Measurements from ENCODE around the gene SLCO1B3. TPM values are rescaled to one million over a fixed set of nuclear protein-coding genes. Genes with fewer than 3 reads are reported as not detected.

Gene SLCO1B3
- total and polyA plus RNA-seq, 7 experiments from 2014 or later, result not detected

- H3K27me3 ChIP-seq (ENCODE audit: control insufficient read depth in 2 of 2, insufficient read depth in 2 of 2, low read length in 2 of 2), result no peaks in the 10 kb centered on the region
- Mint-ChIP-seq H3K36me3 (no peaks in the 10 kb centered on the region), H3K9me3 (peaks cover 0 to 8% (median 1%) of the 10 kb centered on the region in 11 donors), H3K27ac (no peak overlapping the region), H3K27me3 (no peaks in the 10 kb centered on the region), H3K4me1 (no peaks in the 10 kb centered on the region), H3K4me3 (no peak overlapping the region)
- H3K27ac ChIP-seq (ENCODE audit: low read depth, low read length), result no peak overlapping the region
- H3K9me3 ChIP-seq (ENCODE audit: control insufficient read depth in 2 of 3, low read length in 3 of 3), result no peaks in the 10 kb centered on the region
- CTCF ChIA-PET, result no interaction called here
- H3K4me1 ChIP-seq (ENCODE audit: control insufficient read depth in 2 of 2, insufficient read depth in 2 of 2, low read length in 2 of 2), result no peaks in the 10 kb centered on the region
- no peak for ATAC-seq
- POLR2A ChIA-PET, result no interaction called here
- DNase-seq, result no peak
- H3K4me3 ChIP-seq (ENCODE audit: low read length), result no peak overlapping the region
- no peaks in the 10 kb centered on the region for H3K36me3 ChIP-seq (ENCODE audit: control insufficient read depth in 2 of 3, insufficient read depth in 3 of 3, low read length in 3 of 3)
- intact Hi-C loops (cut with micrococcal nuclease), result no loop called here
These were observed 55.4 kb downstream of the SLCO1B3 start for GRCh38 chr12:20865873-20866272.

GRCh38 chr12:20868277-20868676, 57.8 kb downstream of the SLCO1B3 start:
- Mint-ChIP-seq H3K4me3 (no peak overlapping the region), H3K27me3 (no peaks in the 10 kb centered on the region), H3K27ac (no peak overlapping the region), H3K36me3 (no peaks in the 10 kb centered on the region), H3K9me3 (peaks cover 0 to 8% (median 2%) of the 10 kb centered on the region in 11 donors), H3K4me1 (no peaks in the 10 kb centered on the region)
- Histone ChIP-seq H3K4me1 (ENCODE audit: control insufficient read depth in 2 of 2, insufficient read depth in 2 of 2, low read length in 2 of 2) (no peaks in the 10 kb centered on the region), H3K9me3 (ENCODE audit: control insufficient read depth in 2 of 3, low read length in 3 of 3) (no peaks in the 10 kb centered on the region), H3K27ac (ENCODE audit: low read depth, low read length) (no peak overlapping the region), H3K4me3 (ENCODE audit: low read length) (no peak overlapping the region), H3K36me3 (ENCODE audit: control insufficient read depth in 2 of 3, insufficient read depth in 3 of 3, low read length in 3 of 3) (no peaks in the 10 kb centered on the region), H3K27me3 (ENCODE audit: control insufficient read depth in 2 of 2, insufficient read depth in 2 of 2, low read length in 2 of 2) (no peaks in the 10 kb centered on the region)
- CTCF ChIA-PET, result no interaction called here
- DNase-seq (no peak), ATAC-seq (no peak)
- POLR2A ChIA-PET, result no interaction called here
- intact Hi-C loops (cut with micrococcal nuclease), result no loop called here

- H3K4me1 ChIP-seq (ENCODE audit: control insufficient read depth in 2 of 2, insufficient read depth in 2 of 2, low read length in 2 of 2), result no peaks in the 10 kb centered on the region
- no peaks in the 10 kb centered on the region for H3K36me3 ChIP-seq (ENCODE audit: control insufficient read depth in 2 of 3, insufficient read depth in 3 of 3, low read length in 3 of 3)
- DNase-seq (no peak), ATAC-seq (no peak)
- no peak overlapping the region for H3K27ac Mint-ChIP-seq
- ChIA-PET CTCF (no interaction called here), POLR2A (no interaction called here)
- H3K4me3 ChIP-seq (ENCODE audit: low read length), result no peak overlapping the region
- no peaks in the 10 kb centered on the region for H3K9me3 ChIP-seq (ENCODE audit: control insufficient read depth in 2 of 3, low read length in 3 of 3)
- no peaks in the 10 kb centered on the region for H3K27me3 Mint-ChIP-seq
- peaks cover 0 to 8% (median 0%) of the 10 kb centered on the region in 11 donors for H3K9me3 Mint-ChIP-seq
- no peak overlapping the region for H3K4me3 Mint-ChIP-seq
- H3K27me3 ChIP-seq (ENCODE audit: control insufficient read depth in 2 of 2, insufficient read depth in 2 of 2, low read length in 2 of 2), result no peaks in the 10 kb centered on the region
- intact Hi-C loops (cut with micrococcal nuclease), result no loop called here
- no peaks in the 10 kb centered on the region for H3K4me1 Mint-ChIP-seq
- H3K27ac ChIP-seq (ENCODE audit: low read depth, low read length), result no peak overlapping the region
- no peaks in the 10 kb centered on the region for H3K36me3 Mint-ChIP-seq
These were observed 72.8 kb downstream of the SLCO1B3 start for GRCh38 chr12:20883288-20883687.

GRCh38 chr12:20885116-20885515, 74.6 kb downstream of the SLCO1B3 start:
- Histone ChIP-seq H3K27me3 (ENCODE audit: control insufficient read depth in 2 of 2, insufficient read depth in 2 of 2, low read length in 2 of 2) (no peaks in the 10 kb centered on the region), H3K36me3 (ENCODE audit: control insufficient read depth in 2 of 3, insufficient read depth in 3 of 3, low read length in 3 of 3) (no peaks in the 10 kb centered on the region), H3K4me3 (ENCODE audit: low read length) (no peak overlapping the region), H3K4me1 (ENCODE audit: control insufficient read depth in 2 of 2, insufficient read depth in 2 of 2, low read length in 2 of 2) (no peaks in the 10 kb centered on the region), H3K27ac (ENCODE audit: low read depth, low read length) (no peak overlapping the region), H3K9me3 (ENCODE audit: control insufficient read depth in 2 of 3, low read length in 3 of 3) (no peaks in the 10 kb centered on the region)
- Mint-ChIP-seq H3K27ac (no peak overlapping the region), H3K36me3 (no peaks in the 10 kb centered on the region), H3K4me3 (no peak overlapping the region), H3K9me3 (peaks cover 0 to 16% (median 4%) of the 10 kb centered on the region in 11 donors), H3K4me1 (no peaks in the 10 kb centered on the region), H3K27me3 (no peaks in the 10 kb centered on the region)
- CTCF ChIA-PET, result no interaction called here
- ATAC-seq (no peak), DNase-seq (no peak)
- intact Hi-C loops (cut with micrococcal nuclease), result no loop called here
- POLR2A ChIA-PET, result no interaction called here

GRCh38 chr12:20885552-20885951, 75.0 kb downstream of the SLCO1B3 start:
- Mint-ChIP-seq H3K27ac (no peak overlapping the region), H3K4me3 (no peak overlapping the region), H3K4me1 (no peaks in the 10 kb centered on the region), H3K36me3 (no peaks in the 10 kb centered on the region), H3K9me3 (peaks cover 0 to 19% (median 6%) of the 10 kb centered on the region in 11 donors), H3K27me3 (no peaks in the 10 kb centered on the region)
- Histone ChIP-seq H3K9me3 (ENCODE audit: control insufficient read depth in 2 of 3, low read length in 3 of 3) (no peaks in the 10 kb centered on the region), H3K4me3 (ENCODE audit: low read length) (no peak overlapping the region), H3K27me3 (ENCODE audit: control insufficient read depth in 2 of 2, insufficient read depth in 2 of 2, low read length in 2 of 2) (no peaks in the 10 kb centered on the region), H3K36me3 (ENCODE audit: control insufficient read depth in 2 of 3, insufficient read depth in 3 of 3, low read length in 3 of 3) (no peaks in the 10 kb centered on the region), H3K4me1 (ENCODE audit: control insufficient read depth in 2 of 2, insufficient read depth in 2 of 2, low read length in 2 of 2) (no peaks in the 10 kb centered on the region), H3K27ac (ENCODE audit: low read depth, low read length) (no peak overlapping the region)
- DNase-seq (no peak), ATAC-seq (no peak)
- intact Hi-C loops (cut with micrococcal nuclease), result no loop called here
- ChIA-PET POLR2A (no interaction called here), CTCF (no interaction called here)

- POLR2A ChIA-PET, result no interaction called here
- CTCF ChIA-PET, result no interaction called here
These were observed 106.8 kb downstream of the SLCO1B3 start for GRCh38 chr12:20917269-20917668.

GRCh38 chr12:20917819-20918218, 107.3 kb downstream of the SLCO1B3 start:
- Histone ChIP-seq H3K27me3 (ENCODE audit: control insufficient read depth in 2 of 2, insufficient read depth in 2 of 2, low read length in 2 of 2) (no peaks in the 10 kb centered on the region), H3K4me1 (ENCODE audit: control insufficient read depth in 2 of 2, insufficient read depth in 2 of 2, low read length in 2 of 2) (no peaks in the 10 kb centered on the region), H3K9me3 (ENCODE audit: control insufficient read depth in 2 of 3, low read length in 3 of 3) (no peaks in the 10 kb centered on the region), H3K4me3 (ENCODE audit: low read length) (no peak overlapping the region), H3K27ac (ENCODE audit: low read depth, low read length) (no peak overlapping the region), H3K36me3 (ENCODE audit: control insufficient read depth in 2 of 3, insufficient read depth in 3 of 3, low read length in 3 of 3) (no peaks in the 10 kb centered on the region)
- Mint-ChIP-seq H3K4me3 (no peak overlapping the region), H3K27me3 (no peaks in the 10 kb centered on the region), H3K9me3 (peaks cover 0 to 21% (median 2%) of the 10 kb centered on the region in 11 donors), H3K4me1 (no peaks in the 10 kb centered on the region), H3K27ac (no peak overlapping the region), H3K36me3 (no peaks in the 10 kb centered on the region)
- CTCF ChIA-PET, result no interaction called here
- ATAC-seq, result no peak
- no peak for DNase-seq
- POLR2A ChIA-PET, result no interaction called here
- intact Hi-C loops (cut with micrococcal nuclease), result no loop called here

More at GRCh38 chr12:20917269-20917668, 106.8 kb downstream of the SLCO1B3 start:
- no peaks in the 10 kb centered on the region for H3K36me3 Mint-ChIP-seq
- no peak for DNase-seq
- intact Hi-C loops (cut with micrococcal nuclease), result no loop called here
- H3K9me3 Mint-ChIP-seq, result peaks cover 0 to 18% (median 2%) of the 10 kb centered on the region in 11 donors
- no peak overlapping the region for H3K4me3 Mint-ChIP-seq
- no peak overlapping the region for H3K27ac Mint-ChIP-seq
- ATAC-seq, result no peak
- Histone ChIP-seq H3K9me3 (ENCODE audit: control insufficient read depth in 2 of 3, low read length in 3 of 3) (no peaks in the 10 kb centered on the region), H3K36me3 (ENCODE audit: control insufficient read depth in 2 of 3, insufficient read depth in 3 of 3, low read length in 3 of 3) (no peaks in the 10 kb centered on the region), H3K4me1 (ENCODE audit: control insufficient read depth in 2 of 2, insufficient read depth in 2 of 2, low read length in 2 of 2) (no peaks in the 10 kb centered on the region), H3K27ac (ENCODE audit: low read depth, low read length) (no peak overlapping the region), H3K27me3 (ENCODE audit: control insufficient read depth in 2 of 2, insufficient read depth in 2 of 2, low read length in 2 of 2) (no peaks in the 10 kb centered on the region), H3K4me3 (ENCODE audit: low read length) (no peak overlapping the region)
- H3K27me3 Mint-ChIP-seq, result no peaks in the 10 kb centered on the region
- no peaks in the 10 kb centered on the region for H3K4me1 Mint-ChIP-seq

Measured in naive thymus-derived CD4-positive, alpha-beta T cell (primary cell).